K562 (cell line): ENCODE measurements around the gene MCTS1. TPM values are rescaled to one million over a fixed set of nuclear protein-coding genes. Genes with fewer than 3 reads are reported as not detected.

Source experiments
- ATF1 ChIP-seq, 2 experiments: fragments of 450-650 bp in 1 of 2; IDR thresholded peaks; 2 replicates each; pipeline ENCODE4 v1.6.1; 2016; ENCODE audit warnings: missing compliant biosample characterization in 1 of 2, missing genetic modification characterization in 1 of 2
- CC2D1A ChIP-seq: fragments of 450-650 bp; IDR thresholded peaks from 2 replicates; pipeline ENCODE4 v1.6.1; 2017; ENCODE audit warnings: mild to moderate bottlenecking
- MGA ChIP-seq: fragments of 450-650 bp; IDR thresholded peaks from 2 replicates; pipeline ENCODE4 v1.6.1; 2016; ENCODE audit warnings: mild to moderate bottlenecking, moderate library complexity
- USF2 ChIP-seq: sonication (generic); formaldehyde crosslinking; IDR thresholded peaks from 2 replicates; pipeline ENCODE4 v1.5.0; 2020; ENCODE audit warnings: missing genetic modification reagents
- ZNF57 ChIP-seq: fragments of 450-650 bp; formaldehyde crosslinking; IDR thresholded peaks from 2 replicates; pipeline ENCODE4 v1.4.0; 2020; ENCODE audit warnings: mild to moderate bottlenecking, moderate library complexity
- polyA plus RNA-seq, 8 experiments: library from polyadenylated mRNA; depleted of rRNA in 4 of 8; stranded (reverse) in 5 of 8; unstranded in 3 of 8; fragments of >200 nt; fragmentation: Nextera tagmentation in 2 of 8; fragmentation: Illumina TruSeq in 1 of 8; extraction: Ambion mirVana in 2 of 8; extraction: Trizol in 1 of 8; gene quantifications; 2 replicates each; pipeline versions ENCODE4 v1.2.1 to v1.2.3, GENCODE V29; 2011 to 2014; ENCODE audit warnings: inconsistent platforms in 1 of 8, missing spikeins in 1 of 8
- total RNA-seq, 7 experiments: library from RNA; depleted of rRNA in 6 of 7; stranded (reverse); fragments of >200 nt in 6 of 7; fragmentation: Illumina TruSeq in 2 of 7; extraction: Trizol in 2 of 7; gene quantifications; 2 replicates each; pipeline versions ENCODE4 v1.2.1 to v1.2.3, GENCODE V29; 2011 to 2021; ENCODE audit warnings: low replicate concordance in 1 of 7

The MCTS1 gene
- total and polyA plus RNA-seq, 9 of the 15 experiments (the other 6 are each of a cell fraction or from before 2014, with no cell fraction given): 65.3 to 300 (median 152) TPM

DNA sequence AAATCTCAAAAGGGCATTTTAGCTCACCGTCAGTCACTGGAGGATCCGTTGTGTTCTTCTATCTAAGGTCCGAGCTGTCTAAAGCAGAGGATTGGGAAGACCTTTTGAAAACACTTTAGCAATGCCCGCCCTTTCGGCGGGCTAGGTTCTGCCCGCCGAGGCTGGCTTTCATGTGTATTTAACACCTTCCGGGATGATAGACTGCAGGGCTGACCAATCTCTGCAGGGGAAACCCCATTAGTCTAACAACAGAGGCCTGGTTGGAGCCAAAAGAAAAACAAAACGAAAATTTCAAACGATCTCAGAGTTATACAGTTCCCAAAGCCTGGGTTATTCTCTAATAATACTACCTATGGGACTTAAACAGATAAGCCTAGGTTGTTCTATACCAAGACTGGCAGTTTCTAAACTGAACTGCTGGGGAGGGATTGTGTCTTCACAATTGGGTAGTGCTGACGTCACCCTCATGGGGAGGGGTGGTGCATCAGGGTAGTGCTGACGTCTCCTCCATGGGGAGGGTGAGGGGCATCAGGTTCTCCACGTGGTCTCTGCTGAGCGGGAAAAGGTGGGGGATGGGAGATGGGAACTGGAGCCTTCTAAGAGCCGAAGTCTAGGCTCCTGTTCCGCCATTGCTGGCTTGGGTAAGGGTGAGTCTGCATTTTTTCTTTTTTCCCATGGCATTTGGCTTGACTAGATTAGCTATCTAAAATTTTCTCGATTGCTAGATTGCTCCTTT lies 28.4 kb upstream of the MCTS1 start (continued):
- peak; percentile 88 for TF ChIP-seq MGA
- no peak for TF ChIP-seq ZNF57 (CRISPR knock-in tag)
- TF ChIP-seq CC2D1A: no peak
- no peak for TF ChIP-seq ATF1 (CRISPR knock-in tag; IDR thresholded peaks at IDR 0.05)
- TF ChIP-seq ATF1 (tag; IDR thresholded peaks at IDR 0.05): peak; percentile 70
- peak; percentile 51 for TF ChIP-seq USF2 (CRISPR knock-in tag)
